GM12874 (cell line): ENCODE results near the gene SPOCK1.

Experiments
- TF ChIP-seq, protein P1 (sequence below): IDR thresholded peaks from 2 replicates; pipeline ENCODE4 v1.5.1; 2011; ENCODE audit warnings: low read depth, mild to moderate bottlenecking, control low read depth, low read length, moderate library complexity; ENCODE audit not compliant: insufficient read depth

The SPOCK1 gene

DNA sequence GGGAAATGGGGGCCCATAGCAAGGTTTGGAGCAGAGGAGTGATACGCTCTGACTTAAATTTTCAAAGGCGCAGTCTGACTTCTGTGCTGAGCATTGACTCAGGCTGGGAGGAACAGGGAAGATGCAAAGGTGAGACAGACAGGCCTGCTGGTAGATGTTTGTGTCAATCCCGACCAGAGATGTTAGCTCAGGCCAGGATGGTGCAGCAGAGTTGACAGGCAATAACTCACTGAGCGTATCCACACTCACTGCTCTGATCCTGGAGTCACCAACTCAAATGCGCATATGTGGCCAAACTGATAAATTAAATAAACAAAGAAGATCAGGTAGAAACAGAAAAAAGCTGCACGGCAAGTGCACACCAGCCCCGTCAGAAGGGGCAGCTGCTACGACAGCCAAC, 95.3 kb downstream of the SPOCK1 start:
- TF ChIP-seq, protein P1, sequence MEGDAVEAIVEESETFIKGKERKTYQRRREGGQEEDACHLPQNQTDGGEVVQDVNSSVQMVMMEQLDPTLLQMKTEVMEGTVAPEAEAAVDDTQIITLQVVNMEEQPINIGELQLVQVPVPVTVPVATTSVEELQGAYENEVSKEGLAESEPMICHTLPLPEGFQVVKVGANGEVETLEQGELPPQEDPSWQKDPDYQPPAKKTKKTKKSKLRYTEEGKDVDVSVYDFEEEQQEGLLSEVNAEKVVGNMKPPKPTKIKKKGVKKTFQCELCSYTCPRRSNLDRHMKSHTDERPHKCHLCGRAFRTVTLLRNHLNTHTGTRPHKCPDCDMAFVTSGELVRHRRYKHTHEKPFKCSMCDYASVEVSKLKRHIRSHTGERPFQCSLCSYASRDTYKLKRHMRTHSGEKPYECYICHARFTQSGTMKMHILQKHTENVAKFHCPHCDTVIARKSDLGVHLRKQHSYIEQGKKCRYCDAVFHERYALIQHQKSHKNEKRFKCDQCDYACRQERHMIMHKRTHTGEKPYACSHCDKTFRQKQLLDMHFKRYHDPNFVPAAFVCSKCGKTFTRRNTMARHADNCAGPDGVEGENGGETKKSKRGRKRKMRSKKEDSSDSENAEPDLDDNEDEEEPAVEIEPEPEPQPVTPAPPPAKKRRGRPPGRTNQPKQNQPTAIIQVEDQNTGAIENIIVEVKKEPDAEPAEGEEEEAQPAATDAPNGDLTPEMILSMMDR = no peak

DNA sequence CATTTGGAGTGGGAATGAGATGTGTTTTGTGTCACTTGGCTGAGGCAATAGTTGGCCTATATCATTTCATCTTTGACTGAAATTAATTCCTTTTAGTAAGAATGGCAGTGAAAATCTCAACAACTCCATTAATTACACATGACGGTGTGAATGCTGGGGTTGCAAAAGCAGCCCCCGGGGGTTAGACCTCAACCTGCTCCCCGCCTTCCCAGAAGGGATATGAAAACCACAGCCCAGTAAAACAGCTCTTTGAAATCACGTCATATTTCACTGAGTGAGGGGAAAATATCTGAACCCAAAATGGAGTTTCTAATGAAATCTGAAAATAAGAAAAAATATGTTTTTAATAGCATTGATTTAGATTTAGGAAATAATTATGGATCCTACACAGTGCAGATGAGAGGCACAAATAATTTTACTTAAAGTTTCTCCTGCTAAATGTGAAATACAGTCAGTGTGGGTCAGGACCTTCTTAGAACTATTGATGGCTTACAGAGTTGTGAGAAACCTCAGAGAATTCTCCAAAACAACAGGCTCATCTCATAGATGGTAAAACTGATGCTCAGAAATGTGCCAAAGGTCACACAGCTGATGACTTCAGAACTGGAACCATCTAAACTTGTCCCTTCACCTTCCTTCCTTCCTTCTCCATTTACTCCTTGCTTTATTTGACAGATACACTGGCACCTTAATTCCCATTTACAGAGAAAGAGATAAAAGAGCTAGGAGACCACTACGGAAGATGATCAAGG, 96.5 kb downstream of the SPOCK1 start:
- TF ChIP-seq, protein P1 = no peak

DNA sequence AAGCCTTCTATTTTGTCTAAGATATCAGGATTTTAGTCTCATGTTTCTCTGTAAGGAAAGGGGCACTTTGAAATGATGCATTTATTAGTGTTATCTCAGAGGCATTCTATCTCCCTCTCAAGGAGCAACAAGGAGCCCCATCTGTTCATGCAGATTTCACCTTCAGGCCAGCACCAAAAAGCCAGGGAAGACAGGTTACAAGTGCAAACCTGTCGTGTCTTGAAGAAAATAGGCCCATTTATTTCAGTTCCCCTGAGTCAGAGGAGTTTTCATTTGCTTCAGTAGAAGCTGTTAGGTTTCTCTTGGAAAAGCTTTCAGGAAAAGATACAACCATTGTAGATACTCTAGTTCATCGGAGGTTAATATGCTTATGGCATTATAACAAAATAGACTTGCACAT, 97.2 kb downstream of the SPOCK1 start:
- TF ChIP-seq, protein P1 = no peak

DNA sequence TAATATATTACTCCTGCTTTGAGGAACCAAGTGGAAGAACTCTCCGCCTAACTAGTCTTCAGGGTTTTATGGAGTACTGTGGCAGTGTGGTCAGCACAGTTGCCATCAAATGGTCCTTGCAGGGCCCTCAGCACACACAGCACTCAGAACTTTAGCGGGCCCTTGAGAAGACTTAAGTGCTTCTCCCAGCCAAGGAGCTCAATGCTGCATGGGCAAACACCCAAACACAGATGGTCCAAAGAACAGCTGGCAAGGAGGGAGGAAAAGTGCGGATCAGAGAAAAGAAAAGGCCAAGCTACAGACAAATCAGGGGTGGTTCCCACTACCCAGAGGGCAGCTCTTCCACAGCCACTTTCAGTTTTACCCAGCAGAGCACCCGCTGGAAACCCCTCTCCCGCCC, 98.6 kb downstream of the SPOCK1 start:
- TF ChIP-seq, protein P1 = no peak

DNA sequence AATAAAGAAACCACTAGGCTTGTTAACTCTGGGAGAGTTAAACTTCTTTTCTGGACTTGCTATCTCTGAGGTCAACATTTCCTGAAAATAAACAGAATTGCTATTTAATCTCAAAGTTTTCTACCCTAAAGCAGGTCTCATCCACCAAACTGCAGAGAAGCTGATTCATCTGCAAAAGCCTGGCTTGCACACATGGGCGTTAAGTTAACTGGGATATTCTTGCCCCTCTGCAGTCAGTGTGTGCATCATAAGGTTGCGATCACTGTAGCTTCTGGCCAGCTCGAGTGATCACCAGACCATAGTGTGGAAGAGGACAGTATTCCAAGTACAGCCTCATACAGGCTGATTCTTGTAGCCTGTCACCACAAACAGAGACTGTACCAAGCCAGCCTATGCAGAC, 99.2 kb downstream of the SPOCK1 start:
- TF ChIP-seq, protein P1 = no peak

DNA sequence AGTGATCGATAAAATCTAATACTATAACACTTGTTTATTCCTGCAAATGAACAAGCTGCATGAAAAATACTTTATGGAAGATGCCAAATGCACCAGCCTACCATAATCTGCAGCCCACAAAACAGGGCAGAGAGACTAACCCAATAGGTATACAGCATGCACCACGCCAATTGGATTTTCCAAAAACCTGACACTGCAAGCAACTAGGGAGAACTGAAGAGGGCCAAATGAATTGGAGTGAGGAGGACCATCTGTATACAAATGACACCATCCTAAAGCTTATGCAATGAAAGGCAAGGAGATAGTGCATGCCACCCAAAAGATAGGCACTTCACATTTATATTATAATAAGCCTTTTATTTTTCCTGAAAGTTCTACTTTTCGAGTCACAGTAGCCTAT, 100.4 kb downstream of the SPOCK1 start:
- TF ChIP-seq, protein P1 = no peak

DNA sequence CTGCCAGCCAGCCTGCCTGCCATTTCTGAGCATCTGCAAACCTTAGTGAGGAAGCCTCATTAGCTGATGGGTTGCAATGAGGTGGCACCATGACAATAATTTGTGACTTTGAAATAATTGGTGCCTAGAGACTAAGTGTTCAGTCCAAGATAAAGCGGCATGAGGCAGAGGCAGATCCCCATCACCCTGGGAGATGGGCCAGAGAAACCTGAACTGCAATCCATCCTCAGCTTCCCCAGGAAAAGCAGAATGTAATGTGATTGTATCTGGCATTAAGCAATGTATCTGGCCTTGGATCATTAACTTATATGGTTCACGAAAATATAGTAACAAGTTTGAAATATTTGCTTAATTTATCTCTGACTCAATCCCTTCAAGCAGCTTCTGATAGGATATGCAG, 101.0 kb downstream of the SPOCK1 start:
- TF ChIP-seq, protein P1 = no peak
